WI38 (cell line): ENCODE results near the gene CIB1.

Experiments
- H3K4me3 ChIP-seq: 2 replicates; pipeline ENCODE4 v1.5.1; 2011; ENCODE audit warnings: low read depth, mild to moderate bottlenecking, control low read depth, low read length
- CTCF ChIP-seq: IDR thresholded peaks from 2 replicates; pipeline ENCODE4 v1.5.1; 2012; ENCODE audit warnings: low read depth, mild to moderate bottlenecking, control low read depth, low read length

The CIB1 gene

DNA sequence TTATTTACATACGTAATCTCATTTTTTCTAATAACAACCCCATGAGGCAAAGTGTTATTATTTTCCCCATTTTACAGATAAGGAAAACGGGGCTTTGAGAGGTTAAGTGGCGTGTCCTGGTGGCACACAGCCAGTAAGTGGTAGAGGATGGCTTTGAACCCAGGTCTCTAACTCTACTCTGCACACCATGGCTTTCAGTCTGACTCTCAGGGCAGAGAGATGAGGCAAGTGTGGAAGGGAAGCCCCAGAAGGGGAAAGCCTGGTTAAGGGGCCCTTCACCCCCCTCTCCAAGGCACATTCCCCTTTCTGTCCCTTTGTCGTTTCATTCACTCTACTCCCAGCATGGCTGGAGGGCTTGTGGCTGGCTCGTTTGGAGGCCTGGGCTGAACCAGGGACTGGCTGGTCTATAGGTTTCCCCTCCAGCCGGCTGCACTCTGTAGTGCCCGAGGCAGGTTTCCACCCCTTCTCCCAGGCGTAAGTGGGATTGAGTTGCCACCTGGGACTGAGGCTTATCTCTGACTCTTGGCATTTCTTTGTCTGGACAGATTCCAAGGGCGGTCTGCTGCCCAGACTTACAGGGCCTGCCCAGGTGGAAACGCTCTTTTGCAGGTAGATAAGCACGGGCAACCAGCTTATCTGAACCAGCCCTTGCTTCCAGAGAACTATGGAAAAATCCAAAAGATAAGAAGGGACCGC is 20.5 kb downstream of the CIB1 start:
- no peak overlapping the region for H3K4me3 ChIP-seq
- TF ChIP-seq CTCF = no peak

DNA sequence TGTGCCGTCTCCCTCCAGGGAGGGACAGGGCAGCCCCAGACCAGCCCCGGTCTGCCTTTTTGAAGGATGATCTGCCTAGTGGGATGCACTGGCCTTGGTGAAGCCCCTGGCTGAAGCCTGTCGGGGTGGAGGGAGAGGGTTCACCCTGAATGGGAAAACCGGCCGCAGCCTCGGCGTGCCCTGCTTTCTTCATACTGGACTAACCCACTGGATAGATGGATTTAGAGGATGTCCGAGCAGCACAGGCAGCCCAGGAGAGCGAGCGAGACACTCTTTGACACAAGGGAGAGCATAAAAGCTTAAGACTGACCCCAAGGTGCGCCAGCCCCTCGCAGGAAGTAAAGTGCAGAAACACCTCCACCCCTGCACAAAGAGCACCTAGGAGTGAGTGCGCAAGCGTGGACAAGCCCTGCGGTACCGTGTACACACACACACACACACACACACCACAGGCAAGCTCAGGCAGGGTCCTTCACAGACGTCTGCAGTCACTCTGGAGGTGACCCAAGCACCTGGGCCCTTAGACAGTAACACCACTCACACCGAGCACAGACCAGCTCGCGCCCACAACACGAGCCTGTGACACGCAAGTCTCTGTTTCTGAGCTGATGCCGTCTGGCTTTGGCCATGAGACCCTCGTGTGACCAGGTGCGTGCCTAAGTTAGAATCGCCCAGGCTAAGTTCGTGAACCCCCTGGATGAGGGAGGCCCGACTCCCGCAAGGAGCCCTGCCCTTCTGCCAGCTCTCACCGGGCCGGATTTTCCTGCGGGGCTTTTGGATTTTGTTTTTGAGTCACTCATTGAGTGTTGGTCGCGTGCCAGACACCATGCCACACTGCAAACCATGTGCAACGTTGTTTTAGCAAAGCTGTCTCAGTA is 21.3 kb downstream of the CIB1 start:
- TF ChIP-seq CTCF = no peak
- no peak overlapping the region for H3K4me3 ChIP-seq

DNA sequence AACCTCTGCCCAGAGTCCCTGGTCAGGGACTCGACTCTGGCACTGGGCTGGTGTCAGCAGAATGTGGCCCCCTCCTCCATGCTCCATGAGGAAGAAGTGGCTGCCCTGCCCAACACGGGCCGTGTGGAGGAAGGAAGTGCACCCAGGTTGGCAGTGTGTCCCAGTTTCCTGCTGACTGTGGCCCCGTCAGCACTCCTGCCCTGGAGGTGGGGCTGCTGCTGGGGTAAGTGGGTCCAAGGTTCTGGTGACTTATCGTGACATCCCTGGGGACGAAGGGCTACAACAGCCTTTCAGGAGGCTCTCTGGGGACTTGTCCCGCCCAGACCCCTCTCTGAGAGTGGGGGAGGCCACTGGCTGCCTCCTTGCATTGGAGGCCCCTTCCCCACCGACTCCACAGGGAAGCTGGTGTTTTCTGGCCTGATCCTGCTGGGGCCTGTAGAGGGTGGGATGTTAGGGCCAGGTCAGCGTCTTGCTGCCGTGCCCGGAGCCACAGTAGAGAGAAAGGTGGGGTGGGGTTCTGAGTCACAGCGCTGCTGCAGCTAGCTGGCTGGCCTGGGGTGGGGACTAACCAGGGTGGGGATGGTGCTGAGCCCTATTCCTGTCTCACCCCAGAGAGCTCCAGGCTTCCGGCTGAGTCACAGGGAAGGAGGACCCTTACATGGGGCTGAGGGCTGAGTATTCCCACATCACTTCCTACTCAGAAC is 22.1 kb downstream of the CIB1 start:
- TF ChIP-seq CTCF = no peak
- no peak overlapping the region for H3K4me3 ChIP-seq

- no peak overlapping the region for H3K4me3 ChIP-seq
- no peak for TF ChIP-seq CTCF
Observed at GRCh38 chr15:90211009-90211408, 22.7 kb downstream of the CIB1 start.

DNA sequence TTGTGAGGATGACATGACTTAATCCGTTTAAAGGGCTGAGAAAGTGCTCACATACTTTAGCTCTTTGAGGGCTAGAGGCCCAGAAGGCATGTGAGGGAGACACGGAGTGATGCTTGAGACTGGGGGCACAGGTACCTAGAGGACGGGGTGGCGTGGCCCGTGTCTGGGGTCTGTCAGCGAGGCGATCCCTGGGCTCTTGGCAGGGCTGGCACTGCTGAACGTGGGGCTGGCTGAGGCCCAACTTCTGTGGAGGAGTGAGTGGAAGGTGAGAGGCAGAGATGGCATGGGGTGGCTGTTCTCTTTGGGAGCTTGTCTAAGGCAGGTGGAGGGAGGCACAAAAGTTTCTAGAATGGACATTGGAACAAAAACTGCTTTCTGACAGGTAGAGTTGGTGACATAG is 23.1 kb downstream of the CIB1 start:
- H3K4me3 ChIP-seq = no peak overlapping the region
- TF ChIP-seq CTCF = no peak

DNA sequence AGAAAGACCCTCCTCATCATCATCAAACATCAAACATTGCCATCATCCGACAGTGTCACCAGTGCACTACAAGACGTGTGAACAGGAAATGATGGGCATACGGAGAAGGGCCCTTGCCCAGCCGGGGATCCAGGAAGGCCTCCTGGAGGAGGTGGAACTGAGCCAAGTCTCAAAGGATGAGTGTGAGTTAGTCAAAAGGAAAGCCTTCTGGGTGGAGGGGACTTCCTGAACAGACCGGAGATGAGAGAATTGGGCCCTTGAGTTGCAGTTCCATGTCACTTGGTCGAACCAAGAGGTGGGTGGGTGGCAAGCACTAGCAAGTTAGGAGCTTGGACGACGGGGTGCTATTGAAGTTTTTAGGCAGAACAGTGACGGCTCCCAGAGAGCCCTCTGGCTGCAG is 24.1 kb downstream of the CIB1 start:
- H3K4me3 ChIP-seq = no peak overlapping the region

More for the DNA sequence above, 24.1 kb downstream of the CIB1 start:
- TF ChIP-seq CTCF = no peak
